SU-DHL-6 (cell line): ENCODE results near the gene CHST6.
"Not testable (repeated sequence)": the region's sequence is repeated elsewhere in the genome, so short reads cannot be mapped to it uniquely, and the experiment has no call there.

Experiments used
- H2AFZ ChIP-seq: fragments of 200-600 bp; sonication (generic); 2 replicates; pipeline ENCODE4 v1.6.1; 2014; ENCODE audit warnings: low read depth, mild to moderate bottlenecking, moderate library complexity, mixed read lengths, antibody characterized with exemption, low read length; ENCODE audit not compliant: severe bottlenecking
- H3F3A ChIP-seq: fragments of 200-600 bp; shearing (Covaris generic); 2 replicates; pipeline ENCODE4 v1.6.0; 2016; ENCODE audit warnings: antibody characterized with exemption, mild to moderate bottlenecking; ENCODE audit not compliant: insufficient read depth
- H3K27ac ChIP-seq: fragments of 200-600 bp; sonication (generic); 2 replicates; pipeline ENCODE4 v1.5.1; 2016; ENCODE audit warnings: low read depth, mild to moderate bottlenecking, low read length, moderate library complexity, mixed read lengths
- H3K27me3 ChIP-seq: fragments of 200-600 bp; sonication (generic), shearing (Covaris generic); 2 replicates; pipeline ENCODE4 v1.6.0; 2014; ENCODE audit warnings: mild to moderate bottlenecking, low read length
- H3K36me3 ChIP-seq: fragments of 200-600 bp; sonication (generic); 2 replicates; pipeline ENCODE4 v1.6.1; 2014; ENCODE audit warnings: mild to moderate bottlenecking, low read length, mixed read lengths
- H3K4me2 ChIP-seq: fragments of 300-600, 200-600 bp; shearing (Covaris generic), sonication (generic); 2 replicates; pipeline ENCODE4 v1.6.0; 2014; ENCODE audit warnings: low read length, low read depth, mild to moderate bottlenecking; ENCODE audit not compliant: poor library complexity, severe bottlenecking
- H3K4me3 ChIP-seq: fragments of 200-600 bp; sonication (generic); 2 replicates; pipeline ENCODE4 v1.5.1; 2014; ENCODE audit warnings: antibody characterized with exemption, low read length, mild to moderate bottlenecking, mixed read lengths; ENCODE audit not compliant: insufficient read depth, poor library complexity, severe bottlenecking
- H3K79me2 ChIP-seq: fragments of 200-600 bp; sonication (generic); 2 replicates; pipeline ENCODE4 v1.6.1; 2014; ENCODE audit warnings: mild to moderate bottlenecking, low read length, moderate library complexity; ENCODE audit not compliant: insufficient read depth
- H3K9ac ChIP-seq: fragments of 200-600 bp; sonication (generic); 2 replicates; pipeline ENCODE4 v1.7.0; 2014; ENCODE audit warnings: mild to moderate bottlenecking, low read length
- H3K9me2 ChIP-seq: fragments of 200-600 bp; sonication (generic); replicated peaks from 2 replicates; pipeline ENCODE4 v1.6.1; 2014; ENCODE audit warnings: low read length; ENCODE audit not compliant: insufficient read depth
- H3K9me3 ChIP-seq: fragments of 200-600 bp; sonication (generic); 2 replicates; pipeline ENCODE4 v1.6.1; 2014; ENCODE audit warnings: low read length, mixed read lengths; ENCODE audit not compliant: insufficient read depth
- H4K20me1 ChIP-seq: fragments of 200-600 bp; sonication (generic); 2 replicates; pipeline ENCODE4 v1.6.1; 2014; ENCODE audit warnings: low read depth, mild to moderate bottlenecking, antibody characterized with exemption, low read length, moderate library complexity, mixed read lengths
- CTCF ChIP-seq: fragments of 200-600 bp; sonication (generic); IDR thresholded peaks from one replicate; pipeline ENCODE4 v1.5.1; 2017; ENCODE audit warnings: antibody characterized with exemption, mild to moderate bottlenecking, low read length, moderate library complexity; ENCODE audit not compliant: insufficient read depth, poor library complexity, severe bottlenecking
- EZH2phosphoT487 ChIP-seq: fragments of 200-600 bp; sonication (generic), shearing (Covaris generic); conservative IDR thresholded peaks from 2 replicates; pipeline ENCODE4 v1.6.1; 2018; ENCODE audit warnings: mild to moderate bottlenecking, antibody characterized with exemption, low read length, moderate library complexity, mixed read lengths

The CHST6 gene

DNA sequence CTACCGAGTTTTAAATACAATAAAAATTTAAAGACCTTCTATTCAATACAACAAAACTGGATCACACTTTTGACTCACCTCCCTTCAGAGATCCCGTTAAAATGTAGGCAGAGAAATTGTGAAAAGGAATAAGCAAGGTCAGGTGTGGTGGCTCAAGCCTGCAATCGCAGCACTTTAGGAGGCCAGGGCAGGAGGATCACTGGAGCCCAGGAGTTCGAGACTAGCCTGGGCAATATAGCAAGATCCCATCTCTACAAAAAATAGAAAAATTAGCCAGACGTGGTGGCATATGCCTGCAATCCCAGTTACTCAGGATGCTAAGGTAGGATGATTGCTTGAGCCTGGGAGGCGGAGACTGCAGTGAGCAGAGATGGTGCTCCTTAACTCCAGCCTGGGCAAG is 23.9 kb upstream of the CHST6 start:
- no peak overlapping the region for H3K4me2 ChIP-seq
- no peaks in the 10 kb centered on the region for H4K20me1 ChIP-seq
- H3K27me3 ChIP-seq = no peaks in the 10 kb centered on the region
- H3K9me2 ChIP-seq = no peaks in the 10 kb centered on the region
- H3K9ac ChIP-seq = no peak overlapping the region
- H3K27ac ChIP-seq = no peak overlapping the region
- H3K9me3 ChIP-seq = no peaks in the 10 kb centered on the region
- no peak overlapping the region for H3K4me3 ChIP-seq
- no peaks in the 10 kb centered on the region for H3K79me2 ChIP-seq
- H3K36me3 ChIP-seq = no peaks in the 10 kb centered on the region
- no peak overlapping the region for H2AFZ ChIP-seq
- TF ChIP-seq CTCF = no peak
- H3F3A ChIP-seq = no peaks in the 10 kb centered on the region; the same call in 1 of the 2 replicates

DNA sequence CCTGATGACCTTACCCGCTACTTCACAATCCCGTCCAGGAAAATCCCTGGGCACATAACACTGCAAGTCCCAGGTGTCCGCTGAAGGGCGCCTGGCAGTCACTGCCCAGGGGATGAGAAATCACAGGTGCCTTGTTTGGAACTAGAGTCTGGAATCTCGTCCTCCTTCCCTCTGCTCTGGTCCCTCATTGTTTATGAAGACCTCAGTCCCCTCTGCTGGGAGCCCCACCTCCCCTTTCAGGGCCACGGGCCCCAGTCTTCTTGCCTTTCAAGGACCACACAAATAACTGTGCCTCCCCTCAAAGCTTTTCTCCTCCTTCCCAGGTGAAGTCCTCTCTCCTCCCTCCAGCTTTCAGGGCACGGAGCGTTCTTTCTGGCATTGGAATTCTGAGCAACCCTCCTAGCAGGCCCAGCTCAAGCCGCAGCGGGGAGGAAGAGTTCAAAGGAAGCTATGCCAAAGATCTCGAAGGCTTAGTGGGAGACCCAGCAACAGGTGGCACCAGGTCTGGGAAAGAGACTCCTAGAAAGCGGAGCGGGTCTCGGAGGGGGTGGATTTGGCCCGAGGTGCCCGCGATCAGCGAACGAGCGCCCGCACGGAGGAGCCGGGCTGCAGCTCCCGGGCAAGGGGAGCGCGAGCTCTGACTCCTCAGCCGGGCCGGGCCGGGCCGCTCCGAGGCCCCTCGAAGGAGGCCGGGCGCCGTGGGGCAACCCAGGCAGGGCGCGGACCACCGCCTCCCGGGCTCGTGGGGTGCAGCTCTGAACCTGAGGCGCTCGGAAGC is 21.1 kb upstream of the CHST6 start:
- Histone ChIP-seq H3K9ac (peak overlapping the region; percentile 78), H3K4me2 (peak overlapping the region; percentile 63), H3K4me3 (peak overlapping the region; percentile 88), H2AFZ (peak overlapping the region; percentile 97)
- not testable (repeated sequence) for H3K27me3 ChIP-seq, H4K20me1 ChIP-seq, H3F3A ChIP-seq, H3K36me3 ChIP-seq, H3K9me2 ChIP-seq, H3K79me2 ChIP-seq, H3K27ac ChIP-seq, H3K9me3 ChIP-seq

- Histone ChIP-seq H3F3A (no peaks in the 10 kb centered on the region; the same call in 1 of the 2 replicates), H3K9me3 (no peaks in the 10 kb centered on the region), H3K4me3 (no peak overlapping the region), H3K36me3 (no peaks in the 10 kb centered on the region), H3K4me2 (no peak overlapping the region), H3K79me2 (no peaks in the 10 kb centered on the region), H2AFZ (no peak overlapping the region), H3K27me3 (no peaks in the 10 kb centered on the region), H3K9ac (no peak overlapping the region), H3K27ac (no peak overlapping the region), H4K20me1 (no peaks in the 10 kb centered on the region), H3K9me2 (no peaks in the 10 kb centered on the region)
- TF ChIP-seq CTCF = no peak
- TF ChIP-seq EZH2phosphoT487 = no peak
Observed at GRCh38 chr16:75514296-75514695, 19.1 kb upstream of the CHST6 start.

DNA sequence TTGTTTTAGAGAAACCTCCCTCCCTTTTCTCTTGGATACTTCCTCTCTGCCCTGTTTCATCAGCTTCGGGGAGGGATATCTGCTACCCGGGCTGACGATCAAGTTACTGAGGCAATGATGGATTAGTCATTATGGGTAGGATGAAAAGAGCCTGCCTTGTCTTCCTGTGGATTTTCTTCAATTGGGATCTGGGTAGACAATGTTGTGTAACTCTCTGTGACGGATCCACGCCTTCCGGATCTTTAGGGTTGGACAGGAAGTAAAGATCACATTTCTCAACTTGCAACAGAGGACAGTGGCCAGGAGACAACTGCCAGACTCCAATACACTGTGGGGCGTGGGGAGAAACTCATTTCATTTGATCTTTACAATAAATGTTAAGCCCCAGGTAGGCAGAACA is 11.3 kb upstream of the CHST6 start:
- no peak overlapping the region for H2AFZ ChIP-seq
- no peaks in the 10 kb centered on the region for H3K36me3 ChIP-seq
- H3K79me2 ChIP-seq = no peaks in the 10 kb centered on the region
- no peaks in the 10 kb centered on the region for H3K27me3 ChIP-seq
- no peaks in the 10 kb centered on the region for H3K9me3 ChIP-seq
- no peaks in the 10 kb centered on the region for H4K20me1 ChIP-seq
- H3K4me2 ChIP-seq = no peak overlapping the region
- H3F3A ChIP-seq = no peaks in the 10 kb centered on the region
- no peaks in the 10 kb centered on the region for H3K9me2 ChIP-seq
- no peak for TF ChIP-seq EZH2phosphoT487
- TF ChIP-seq CTCF = no peak
- H3K27ac ChIP-seq = no peak overlapping the region
- H3K4me3 ChIP-seq = no peak overlapping the region
- no peak overlapping the region for H3K9ac ChIP-seq
